ENCODE data around the gene SLC6A16. TPM values are rescaled to one million over a fixed set of nuclear protein-coding genes. Genes with fewer than 3 reads are reported as not detected.

Gene SLC6A16
- total and polyA plus RNA-seq, 3 donors from 2014 or later: 47.0 to 311 (median 51.9) TPM

DNA sequence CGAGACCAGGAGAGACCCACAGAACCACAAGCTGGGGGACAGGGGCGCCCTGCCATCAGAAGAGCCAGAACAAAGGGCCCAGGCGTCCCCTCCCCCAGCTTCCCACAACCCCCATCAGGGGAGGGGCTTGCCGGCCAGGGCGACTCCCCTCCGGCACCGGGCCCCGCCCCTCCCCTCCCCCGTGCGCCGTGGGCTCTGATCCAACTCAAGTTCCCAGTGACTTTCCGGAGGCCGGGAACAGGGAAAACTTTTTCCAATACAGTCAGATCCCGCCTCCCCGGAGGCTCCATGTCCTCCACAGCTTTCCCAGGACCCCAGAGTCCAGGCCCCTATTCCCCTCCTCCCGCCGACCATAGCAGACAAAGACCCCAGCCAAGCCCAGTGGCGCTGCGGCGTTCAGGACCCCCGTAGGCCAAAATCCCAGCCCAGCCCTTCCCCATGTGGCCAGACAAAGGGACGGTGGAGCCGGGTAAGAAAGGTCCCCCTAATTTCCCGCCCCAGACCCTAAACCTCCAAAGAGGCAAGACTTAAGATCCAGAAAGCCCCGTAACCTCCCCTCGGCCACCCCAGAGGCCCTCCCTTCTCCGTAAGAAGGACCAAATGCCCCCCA lies 36.6 kb upstream of the SLC6A16 start:
- intact Hi-C loops (cut with DNase I; ENCODE audit: low total_unique reads): no loop called here
- peaks cover 14% of the 10 kb centered on the region for H3K4me1 ChIP-seq
- 2 to 3% methylated on average over 13 to 27 of the region's 27 CpGs for WGBS, 2 donors

DNA sequence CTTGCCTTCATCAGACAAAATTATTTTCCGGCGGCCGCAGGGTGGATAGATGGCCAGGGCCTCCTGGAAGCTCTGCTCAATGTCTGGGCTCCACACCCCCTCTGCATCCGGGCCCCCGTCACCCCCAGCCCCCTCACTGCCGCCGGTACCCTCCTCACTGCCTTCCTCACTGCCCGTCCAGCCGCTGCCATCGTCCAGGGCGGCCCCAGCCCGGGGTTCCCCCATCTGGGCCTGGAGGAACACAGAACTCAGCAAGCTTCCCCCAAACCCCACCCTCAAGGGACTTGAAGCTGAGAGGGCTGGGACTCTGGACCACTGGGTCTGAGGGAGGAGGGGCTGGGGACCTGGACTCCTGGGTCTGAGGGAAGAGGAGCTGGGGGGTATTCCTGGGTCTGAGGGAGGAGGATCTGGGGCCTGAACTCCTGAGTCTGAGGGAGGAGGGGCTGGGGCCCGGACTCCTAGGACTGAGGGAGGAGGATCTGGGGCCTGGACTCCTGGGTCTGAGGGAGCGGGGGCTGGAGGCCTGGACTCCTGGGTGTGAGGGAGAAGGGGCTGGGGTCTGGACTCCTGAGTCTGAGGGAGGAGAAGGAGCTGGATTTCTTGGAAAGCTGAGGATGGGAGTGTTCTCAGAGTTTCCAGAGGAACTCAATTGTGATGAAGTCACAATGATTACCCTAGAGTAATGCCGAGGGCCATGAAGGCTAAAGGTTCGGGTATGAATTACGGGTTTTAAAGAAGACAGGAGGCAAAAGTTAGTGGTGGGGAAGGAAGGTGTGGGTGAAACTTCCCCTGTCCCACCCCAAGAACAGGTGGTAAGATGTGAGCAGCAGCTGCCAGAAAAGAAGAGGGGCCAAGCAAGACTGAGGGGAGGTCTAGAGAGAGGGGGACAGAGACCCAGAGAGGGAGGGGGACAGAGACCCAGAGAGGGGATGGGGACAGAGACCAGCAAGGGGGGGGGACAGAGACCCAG lies 35.1 kb upstream of the SLC6A16 start:
- Histone ChIP-seq H3K27me3 (no peaks in the 10 kb centered on the region), H3K27ac (peak overlapping the region in 1 of 2 donors; percentile 79), H3K4me3 (no peak overlapping the region), H3K36me3 (ENCODE audit: low read depth, missing control alignments) (no peaks in the 10 kb centered on the region), H3K4me1 (peaks cover 14% of the 10 kb centered on the region), H3K9me3 (no peaks in the 10 kb centered on the region)
- intact Hi-C loops (cut with DNase I; ENCODE audit: low total_unique reads): no loop called here
- TF ChIP-seq, protein P1, sequence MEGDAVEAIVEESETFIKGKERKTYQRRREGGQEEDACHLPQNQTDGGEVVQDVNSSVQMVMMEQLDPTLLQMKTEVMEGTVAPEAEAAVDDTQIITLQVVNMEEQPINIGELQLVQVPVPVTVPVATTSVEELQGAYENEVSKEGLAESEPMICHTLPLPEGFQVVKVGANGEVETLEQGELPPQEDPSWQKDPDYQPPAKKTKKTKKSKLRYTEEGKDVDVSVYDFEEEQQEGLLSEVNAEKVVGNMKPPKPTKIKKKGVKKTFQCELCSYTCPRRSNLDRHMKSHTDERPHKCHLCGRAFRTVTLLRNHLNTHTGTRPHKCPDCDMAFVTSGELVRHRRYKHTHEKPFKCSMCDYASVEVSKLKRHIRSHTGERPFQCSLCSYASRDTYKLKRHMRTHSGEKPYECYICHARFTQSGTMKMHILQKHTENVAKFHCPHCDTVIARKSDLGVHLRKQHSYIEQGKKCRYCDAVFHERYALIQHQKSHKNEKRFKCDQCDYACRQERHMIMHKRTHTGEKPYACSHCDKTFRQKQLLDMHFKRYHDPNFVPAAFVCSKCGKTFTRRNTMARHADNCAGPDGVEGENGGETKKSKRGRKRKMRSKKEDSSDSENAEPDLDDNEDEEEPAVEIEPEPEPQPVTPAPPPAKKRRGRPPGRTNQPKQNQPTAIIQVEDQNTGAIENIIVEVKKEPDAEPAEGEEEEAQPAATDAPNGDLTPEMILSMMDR (IDR thresholded peaks at IDR 0.05): no peak
- TF ChIP-seq POLR2A (IDR thresholded peaks at IDR 0.05): no peak
- WGBS, 2 donors: 81 to 84% methylated on average over 10 to 17 of the region's 17 CpGs
- DNase-seq: no peak

More for the DNA sequence above, 36.6 kb upstream of the SLC6A16 start:
- peak overlapping the region; percentile 79 to 94 for H3K27ac ChIP-seq
- H3K27me3 ChIP-seq: no peaks in the 10 kb centered on the region
- peak; percentile 71 for DNase-seq
- no peaks in the 10 kb centered on the region for H3K36me3 ChIP-seq (ENCODE audit: low read depth, missing control alignments)
- H3K4me3 ChIP-seq: peak overlapping the region; percentile 69 to 74
- no peaks in the 10 kb centered on the region for H3K9me3 ChIP-seq
- TF ChIP-seq, protein P1 (IDR thresholded peaks at IDR 0.05): no peak
- TF ChIP-seq POLR2A (IDR thresholded peaks at IDR 0.05): no peak

DNA sequence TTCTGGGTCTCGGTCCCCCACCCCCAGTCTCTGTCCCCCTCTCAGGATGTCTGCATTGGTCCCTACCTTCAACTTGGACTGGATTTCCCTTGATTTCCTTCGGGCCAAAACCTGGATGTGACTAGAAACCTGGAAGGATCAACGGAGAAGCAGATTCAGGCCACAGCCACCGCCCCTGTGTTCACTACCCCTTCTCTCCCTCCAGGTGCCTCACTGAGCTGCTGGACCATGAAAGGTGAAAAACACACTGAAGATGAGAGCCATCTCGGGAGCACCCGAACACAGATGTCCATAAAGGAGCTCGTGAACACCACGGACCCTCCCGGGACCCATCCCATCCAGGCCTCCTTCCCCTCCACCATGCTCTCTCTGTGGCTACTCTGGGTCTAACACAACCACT lies 32.2 kb upstream of the SLC6A16 start:
- Histone ChIP-seq H3K27ac (no peak overlapping the region), H3K9me3 (no peaks in the 10 kb centered on the region), H3K4me3 (no peak overlapping the region), H3K4me1 (peaks cover 11% of the 10 kb centered on the region), H3K36me3 (ENCODE audit: low read depth, missing control alignments) (no peaks in the 10 kb centered on the region), H3K27me3 (no peaks in the 10 kb centered on the region)
- TF ChIP-seq POLR2A (IDR thresholded peaks at IDR 0.05): no peak
- TF ChIP-seq, protein P1 (IDR thresholded peaks at IDR 0.05): no peak
- intact Hi-C loops (cut with DNase I; ENCODE audit: low total_unique reads): no loop called here
- WGBS, 2 donors: 86 to 89% methylated on average over 9 of the region's 9 CpGs
- DNase-seq: no peak

DNA sequence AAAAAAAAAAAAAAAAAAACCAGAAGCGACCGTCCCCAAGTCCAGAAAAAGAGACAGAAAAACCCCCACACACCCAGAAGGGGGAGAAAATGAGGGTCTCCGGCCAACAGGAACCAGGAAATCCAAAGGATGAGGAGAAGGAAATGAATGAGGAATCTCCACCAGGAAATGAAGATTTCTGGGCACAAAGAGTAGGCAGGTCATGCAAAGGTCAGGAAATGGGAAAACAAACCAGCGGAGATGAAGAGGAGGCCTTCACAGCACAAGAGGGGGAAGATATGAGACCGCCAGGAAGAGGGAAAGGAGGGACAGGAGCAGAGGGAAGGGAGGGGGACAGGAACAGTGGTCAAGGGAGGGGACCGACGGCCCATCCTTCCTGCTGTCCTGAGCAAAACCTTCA lies 31.4 kb upstream of the SLC6A16 start:
- Histone ChIP-seq H3K27me3 (no peaks in the 10 kb centered on the region), H3K4me3 (no peak overlapping the region), H3K9me3 (no peaks in the 10 kb centered on the region), H3K4me1 (peaks cover 3% of the 10 kb centered on the region), H3K27ac (no peak overlapping the region), H3K36me3 (ENCODE audit: low read depth, missing control alignments) (no peaks in the 10 kb centered on the region)
- 59 to 65% methylated on average over 7 of the region's 7 CpGs for WGBS, 2 donors
- no peak for TF ChIP-seq POLR2A (IDR thresholded peaks at IDR 0.05)
- TF ChIP-seq, protein P1 (IDR thresholded peaks at IDR 0.05): no peak
- no peak for DNase-seq
- intact Hi-C loops (cut with DNase I; ENCODE audit: low total_unique reads): no loop called here
